GM19324 (cell line): ENCODE results near the gene BRCA1.

Source experiments
- ATAC-seq: cut with Tn5 transposase; IDR thresholded peaks from one replicate; pipeline ENCODE4 v1.9.1; 2021; ENCODE audit warnings: mild to moderate bottlenecking, moderate library complexity; ENCODE audit not compliant: unreplicated experiment, low FRiP score

Gene BRCA1

GRCh38 chr17:43027091-43028032 is 97.8 kb downstream of the BRCA1 start:
- ATAC-seq, result no peak

- no peak for ATAC-seq
Observed at GRCh38 chr17:43026595-43026994, 98.6 kb downstream of the BRCA1 start.

GRCh38 chr17:43025766-43026537 is 99.2 kb downstream of the BRCA1 start:
- no peak for ATAC-seq

- ATAC-seq, result no peak
Observed at GRCh38 chr17:43025290-43025657, 99.9 kb downstream of the BRCA1 start.

GRCh38 chr17:43024407-43025289 is 100.5 kb downstream of the BRCA1 start, which contains the start of gene RND2:
Gene RND2, plus strand, starts transcription at chr17:43025231. Its CDS starts 117 bp downstream, at chr17:43025348.
- ATAC-seq, result no peak

- ATAC-seq, result no peak
Observed at GRCh38 chr17:43021741-43022512, 103.2 kb downstream of the BRCA1 start, which contains the start of gene VAT1. Gene VAT1, minus strand, starts transcription at chr17:43022385. Its CDS starts 63 bp downstream, at chr17:43022322.

GRCh38 chr17:43020789-43021740 is 104.1 kb downstream of the BRCA1 start:
- ATAC-seq, result no peak

GRCh38 chr17:43020030-43020621 is 105.0 kb downstream of the BRCA1 start:
- ATAC-seq, result no peak

- no peak for ATAC-seq
Observed at GRCh38 chr17:43019418-43019817, 105.7 kb downstream of the BRCA1 start.

- ATAC-seq, result no peak
Observed at GRCh38 chr17:43018932-43019331, 106.2 kb downstream of the BRCA1 start.

GRCh38 chr17:43018008-43018853 is 106.9 kb downstream of the BRCA1 start:
- ATAC-seq, result no peak

GRCh38 chr17:43016216-43016615 is 108.9 kb downstream of the BRCA1 start:
- ATAC-seq, result no peak

GRCh38 chr17:43015579-43015978 is 109.6 kb downstream of the BRCA1 start:
- ATAC-seq, result no peak

GRCh38 chr17:43014649-43015542 is 110.3 kb downstream of the BRCA1 start:
- no peak for ATAC-seq

- no peak for ATAC-seq
Observed at GRCh38 chr17:43014020-43014648, 111.0 kb downstream of the BRCA1 start.

- ATAC-seq, result no peak
Observed at GRCh38 chr17:43013296-43013695, 111.9 kb downstream of the BRCA1 start.
